Measurements from ENCODE around the gene SLC1A2.

DNA sequence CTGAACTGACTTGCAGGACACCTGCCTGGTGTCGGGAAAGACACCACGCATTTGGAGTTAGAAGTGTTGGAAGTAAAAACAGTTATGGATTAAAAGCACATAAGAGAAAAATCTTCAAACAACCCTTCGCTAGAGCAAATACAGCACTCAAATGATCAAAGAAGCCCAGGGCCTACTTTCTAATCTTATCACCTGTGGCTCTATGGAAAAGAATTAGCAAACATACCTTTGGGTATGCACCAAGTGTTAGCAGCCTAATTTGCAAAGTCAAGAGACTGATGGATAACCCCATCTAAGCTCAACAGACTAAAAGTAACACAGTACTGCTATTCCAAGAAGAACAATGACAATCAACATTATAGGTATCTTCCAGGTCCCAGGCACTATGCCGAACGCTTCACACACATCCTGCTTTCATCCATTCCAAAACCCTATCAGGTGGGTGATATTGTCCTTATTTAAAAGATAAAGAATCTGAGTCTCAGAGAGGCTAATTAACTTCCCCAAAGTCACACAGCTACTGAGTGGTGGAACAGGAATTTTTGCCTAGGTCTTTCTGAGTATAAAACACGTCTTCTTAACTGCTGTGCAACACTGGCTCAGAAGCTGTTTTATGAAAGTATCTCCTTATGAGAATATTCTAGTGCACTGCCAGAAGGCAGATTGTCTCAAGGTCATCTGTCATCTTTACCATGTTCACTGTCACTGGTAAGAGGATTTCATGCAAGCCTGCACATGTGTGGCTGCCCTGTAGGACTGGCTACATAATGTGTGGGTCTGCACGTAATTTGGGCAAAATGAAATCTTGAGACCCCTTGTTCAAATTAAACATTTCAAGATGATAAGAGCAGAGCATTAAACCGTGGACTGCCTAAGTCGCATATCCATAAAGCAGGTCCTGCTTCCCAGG, 16.4 kb downstream of the SLC1A2 start:
- TF ChIP-seq, protein P1, sequence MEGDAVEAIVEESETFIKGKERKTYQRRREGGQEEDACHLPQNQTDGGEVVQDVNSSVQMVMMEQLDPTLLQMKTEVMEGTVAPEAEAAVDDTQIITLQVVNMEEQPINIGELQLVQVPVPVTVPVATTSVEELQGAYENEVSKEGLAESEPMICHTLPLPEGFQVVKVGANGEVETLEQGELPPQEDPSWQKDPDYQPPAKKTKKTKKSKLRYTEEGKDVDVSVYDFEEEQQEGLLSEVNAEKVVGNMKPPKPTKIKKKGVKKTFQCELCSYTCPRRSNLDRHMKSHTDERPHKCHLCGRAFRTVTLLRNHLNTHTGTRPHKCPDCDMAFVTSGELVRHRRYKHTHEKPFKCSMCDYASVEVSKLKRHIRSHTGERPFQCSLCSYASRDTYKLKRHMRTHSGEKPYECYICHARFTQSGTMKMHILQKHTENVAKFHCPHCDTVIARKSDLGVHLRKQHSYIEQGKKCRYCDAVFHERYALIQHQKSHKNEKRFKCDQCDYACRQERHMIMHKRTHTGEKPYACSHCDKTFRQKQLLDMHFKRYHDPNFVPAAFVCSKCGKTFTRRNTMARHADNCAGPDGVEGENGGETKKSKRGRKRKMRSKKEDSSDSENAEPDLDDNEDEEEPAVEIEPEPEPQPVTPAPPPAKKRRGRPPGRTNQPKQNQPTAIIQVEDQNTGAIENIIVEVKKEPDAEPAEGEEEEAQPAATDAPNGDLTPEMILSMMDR (IDR thresholded peaks at IDR 0.05) = no peak
- TF ChIP-seq POLR2A (IDR thresholded peaks at IDR 0.05) = no peak

Data from breast epithelium (tissue), 3 donors.